Measurements from ENCODE around the gene TBCK.

DNA sequence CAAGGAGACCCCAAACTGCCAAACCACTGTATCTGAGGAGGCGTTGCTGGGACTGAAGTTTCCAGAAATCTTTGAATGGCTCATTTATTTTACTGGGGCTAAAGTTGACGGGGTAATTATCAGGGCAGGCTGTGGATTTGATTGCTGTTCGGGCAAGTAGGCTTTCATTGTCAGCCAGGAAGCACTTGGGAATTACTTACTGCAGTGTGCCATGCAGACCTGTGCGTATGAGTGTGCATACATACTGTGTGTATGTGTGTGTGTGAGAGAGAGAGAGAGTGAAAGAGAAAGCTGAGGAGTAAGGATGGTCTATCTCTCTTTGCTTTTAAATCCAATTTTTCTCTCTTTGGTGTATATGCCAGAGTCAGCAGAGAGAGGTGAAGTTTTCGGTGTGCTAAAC lies 298.0 kb downstream of the TBCK start:
- no peak for TF ChIP-seq HMGA2 (CRISPR knock-in tag; IDR thresholded peaks at IDR 0.05)
- TF ChIP-seq, protein P1, sequence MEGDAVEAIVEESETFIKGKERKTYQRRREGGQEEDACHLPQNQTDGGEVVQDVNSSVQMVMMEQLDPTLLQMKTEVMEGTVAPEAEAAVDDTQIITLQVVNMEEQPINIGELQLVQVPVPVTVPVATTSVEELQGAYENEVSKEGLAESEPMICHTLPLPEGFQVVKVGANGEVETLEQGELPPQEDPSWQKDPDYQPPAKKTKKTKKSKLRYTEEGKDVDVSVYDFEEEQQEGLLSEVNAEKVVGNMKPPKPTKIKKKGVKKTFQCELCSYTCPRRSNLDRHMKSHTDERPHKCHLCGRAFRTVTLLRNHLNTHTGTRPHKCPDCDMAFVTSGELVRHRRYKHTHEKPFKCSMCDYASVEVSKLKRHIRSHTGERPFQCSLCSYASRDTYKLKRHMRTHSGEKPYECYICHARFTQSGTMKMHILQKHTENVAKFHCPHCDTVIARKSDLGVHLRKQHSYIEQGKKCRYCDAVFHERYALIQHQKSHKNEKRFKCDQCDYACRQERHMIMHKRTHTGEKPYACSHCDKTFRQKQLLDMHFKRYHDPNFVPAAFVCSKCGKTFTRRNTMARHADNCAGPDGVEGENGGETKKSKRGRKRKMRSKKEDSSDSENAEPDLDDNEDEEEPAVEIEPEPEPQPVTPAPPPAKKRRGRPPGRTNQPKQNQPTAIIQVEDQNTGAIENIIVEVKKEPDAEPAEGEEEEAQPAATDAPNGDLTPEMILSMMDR (IDR thresholded peaks at IDR 0.05), result no peak
- no peak for TF ChIP-seq ETV6 (CRISPR knock-in tag; IDR thresholded peaks at IDR 0.05)
- TF ChIP-seq CREB1 (CRISPR knock-in tag; IDR thresholded peaks at IDR 0.05), result no peak
- TF ChIP-seq NR2C2 (CRISPR knock-in tag; IDR thresholded peaks at IDR 0.05), result no peak
- TF ChIP-seq NFE2L1 (CRISPR knock-in tag; IDR thresholded peaks at IDR 0.05), result no peak
- no peak for TF ChIP-seq ZNF317 (CRISPR knock-in tag; IDR thresholded peaks at IDR 0.05; ENCODE audit: borderline replicate concordance, low read depth)

Data from WTC11 (cell line).